ENCODE measurements around the gene WDPCP.
A peak's percentile ranks its signal among the peaks of the same experiment; 100 is the strongest.
"Not testable (repeated sequence)": the region's sequence is repeated elsewhere in the genome, so short reads cannot be mapped to it uniquely, and the experiment has no call there.

The WDPCP gene

GRCh38 chr2:63438181-63438580 lies 150.1 kb downstream of the WDPCP start:
- FAIRE-seq, result no peak

- no peak for FAIRE-seq
Measured at GRCh38 chr2:63436488-63436887, 151.8 kb downstream of the WDPCP start.

- FAIRE-seq, result no peak
Measured at GRCh38 chr2:63435070-63435469, 153.2 kb downstream of the WDPCP start.

GRCh38 chr2:63434024-63435001 lies 154.0 kb downstream of the WDPCP start:
- no peak for FAIRE-seq

GRCh38 chr2:63432373-63432772 lies 155.9 kb downstream of the WDPCP start:
- no peak for FAIRE-seq

- FAIRE-seq, result no peak
Measured at GRCh38 chr2:63425606-63426005, 162.7 kb downstream of the WDPCP start.

GRCh38 chr2:63425079-63425416 lies 163.2 kb downstream of the WDPCP start:
- no peak for FAIRE-seq

- FAIRE-seq, result peak; percentile 82
Measured at GRCh38 chr2:63424329-63425078, 163.8 kb downstream of the WDPCP start.

GRCh38 chr2:63422556-63422955 lies 165.7 kb downstream of the WDPCP start:
- no peak for FAIRE-seq

GRCh38 chr2:63408530-63408929 lies 179.7 kb downstream of the WDPCP start:
- FAIRE-seq, result no peak

GRCh38 chr2:63406641-63407040 lies 181.6 kb downstream of the WDPCP start:
- no peak for FAIRE-seq

- peak; percentile 15 for FAIRE-seq
Measured at GRCh38 chr2:63403820-63404219, 184.5 kb downstream of the WDPCP start.

GRCh38 chr2:63402889-63403288 lies 185.4 kb downstream of the WDPCP start:
- not testable (repeated sequence) for FAIRE-seq

GRCh38 chr2:63399156-63399555 lies 189.1 kb downstream of the WDPCP start:
- no peak for FAIRE-seq

GRCh38 chr2:63379451-63379850 lies 208.8 kb downstream of the WDPCP start:
- no peak for FAIRE-seq

GRCh38 chr2:63378589-63378988 lies 209.7 kb downstream of the WDPCP start:
- FAIRE-seq, result no peak

GRCh38 chr2:63374341-63374740 lies 213.9 kb downstream of the WDPCP start:
- no peak for FAIRE-seq

- peak; percentile 19 for FAIRE-seq
Measured at GRCh38 chr2:63372549-63372948, 215.7 kb downstream of the WDPCP start.

GRCh38 chr2:63369146-63369545 lies 219.1 kb downstream of the WDPCP start:
- FAIRE-seq, result no peak

- no peak for FAIRE-seq
Measured at GRCh38 chr2:63364866-63365265, 223.4 kb downstream of the WDPCP start.

- not testable (repeated sequence) for FAIRE-seq
Measured at GRCh38 chr2:63357722-63358121, 230.6 kb downstream of the WDPCP start.

GRCh38 chr2:63347361-63347760 lies 240.9 kb downstream of the WDPCP start:
- FAIRE-seq, result no peak

GRCh38 chr2:63346411-63346810 lies 241.9 kb downstream of the WDPCP start:
- FAIRE-seq, result no peak

GRCh38 chr2:63345285-63345633 lies 243.0 kb downstream of the WDPCP start:
- FAIRE-seq, result no peak

Measured in TTC549 (cell line).